ENCODE measurements around the gene OCA2.

OCA2 gene

DNA sequence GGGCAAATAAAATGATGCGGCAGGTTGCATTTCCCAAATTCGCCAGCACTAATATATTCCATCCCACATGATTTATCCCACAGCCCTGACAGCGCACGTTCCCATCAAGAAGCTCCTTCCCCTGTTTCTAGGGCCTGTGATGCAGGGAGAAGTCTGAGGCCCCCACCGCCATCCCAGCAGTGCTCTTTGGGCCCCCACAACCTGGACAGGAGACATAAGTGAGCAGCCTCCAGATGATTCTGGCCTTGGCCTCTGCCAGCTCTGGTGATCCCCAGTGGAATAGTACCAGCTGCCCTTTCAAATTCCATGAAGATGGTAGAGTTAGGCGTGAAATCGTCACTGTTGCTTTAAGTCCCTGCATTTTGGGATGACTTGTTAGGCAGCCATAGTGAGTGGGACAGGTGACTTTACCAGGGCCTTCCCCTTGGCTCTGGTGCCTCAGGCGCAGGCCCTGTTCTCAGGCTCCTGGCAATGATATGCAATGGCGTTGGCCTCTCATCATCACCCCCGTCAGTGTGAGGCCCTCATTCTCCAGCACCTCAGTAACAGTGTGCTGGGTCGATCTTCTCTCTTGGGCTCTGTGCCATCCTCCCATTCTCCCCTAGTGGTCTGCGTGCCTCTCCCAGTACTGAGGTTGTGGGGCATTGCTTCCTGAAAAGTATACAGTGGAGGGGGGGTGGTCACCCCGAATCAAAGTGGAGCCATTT, 263.7 kb downstream of the OCA2 start:
- no peak overlapping the region for H3K4me3 ChIP-seq (ENCODE audit: low read depth, low read length)
- no peak for DNase-seq (ENCODE audit: low read depth, low spot score)
- TF ChIP-seq, protein P1, sequence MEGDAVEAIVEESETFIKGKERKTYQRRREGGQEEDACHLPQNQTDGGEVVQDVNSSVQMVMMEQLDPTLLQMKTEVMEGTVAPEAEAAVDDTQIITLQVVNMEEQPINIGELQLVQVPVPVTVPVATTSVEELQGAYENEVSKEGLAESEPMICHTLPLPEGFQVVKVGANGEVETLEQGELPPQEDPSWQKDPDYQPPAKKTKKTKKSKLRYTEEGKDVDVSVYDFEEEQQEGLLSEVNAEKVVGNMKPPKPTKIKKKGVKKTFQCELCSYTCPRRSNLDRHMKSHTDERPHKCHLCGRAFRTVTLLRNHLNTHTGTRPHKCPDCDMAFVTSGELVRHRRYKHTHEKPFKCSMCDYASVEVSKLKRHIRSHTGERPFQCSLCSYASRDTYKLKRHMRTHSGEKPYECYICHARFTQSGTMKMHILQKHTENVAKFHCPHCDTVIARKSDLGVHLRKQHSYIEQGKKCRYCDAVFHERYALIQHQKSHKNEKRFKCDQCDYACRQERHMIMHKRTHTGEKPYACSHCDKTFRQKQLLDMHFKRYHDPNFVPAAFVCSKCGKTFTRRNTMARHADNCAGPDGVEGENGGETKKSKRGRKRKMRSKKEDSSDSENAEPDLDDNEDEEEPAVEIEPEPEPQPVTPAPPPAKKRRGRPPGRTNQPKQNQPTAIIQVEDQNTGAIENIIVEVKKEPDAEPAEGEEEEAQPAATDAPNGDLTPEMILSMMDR (IDR thresholded peaks at IDR 0.05; ENCODE audit: low read depth, low read length), result no peak
- in situ Hi-C loops (cut with HindIII; ENCODE audit: low sequenced_read_pairs), result no loop called here

DNA sequence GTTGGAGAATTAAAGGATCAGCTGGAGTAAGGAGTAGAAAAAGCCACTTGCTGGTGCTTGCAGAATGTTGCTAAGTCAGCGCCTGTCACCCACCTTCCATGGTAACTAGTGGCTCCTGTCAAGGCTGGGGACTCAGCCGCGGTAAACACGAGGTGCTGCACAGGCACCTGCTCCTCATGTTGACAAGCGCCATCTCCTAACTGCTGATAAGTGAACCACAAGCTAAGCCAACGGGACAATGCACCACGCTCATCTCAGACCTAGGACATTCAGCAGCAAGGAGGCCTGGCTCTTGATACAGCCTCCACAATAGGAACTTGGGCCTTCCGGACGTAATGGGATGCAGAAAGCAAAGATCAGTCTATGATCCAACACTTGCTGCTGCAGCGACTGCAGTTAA, 264.4 kb downstream of the OCA2 start:
- in situ Hi-C loops (cut with HindIII; ENCODE audit: low sequenced_read_pairs), result no loop called here
- DNase-seq (ENCODE audit: low read depth, low spot score), result no peak
- TF ChIP-seq, protein P1 (IDR thresholded peaks at IDR 0.05; ENCODE audit: low read depth, low read length), result no peak
- H3K4me3 ChIP-seq (ENCODE audit: low read depth, low read length), result no peak overlapping the region

DNA sequence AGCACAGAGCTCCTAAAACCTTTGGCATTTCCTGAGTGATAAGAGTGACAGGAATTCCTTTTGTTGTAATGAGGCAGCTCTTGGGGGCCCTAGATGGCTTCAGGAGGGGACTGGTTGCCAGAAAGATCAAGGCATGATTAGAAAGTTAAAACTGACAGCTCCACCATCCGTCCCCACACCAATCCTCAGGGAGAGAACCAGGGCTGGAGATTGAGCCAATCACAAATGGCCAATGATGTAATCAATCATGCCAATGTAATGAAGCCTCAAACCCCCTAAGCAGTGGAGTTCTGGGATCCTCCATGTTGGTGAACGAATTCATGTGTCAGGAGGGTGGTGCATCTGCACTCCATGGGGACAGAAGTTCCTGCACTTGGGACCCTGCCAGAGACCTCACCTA, 265.1 kb downstream of the OCA2 start:
- TF ChIP-seq, protein P1 (IDR thresholded peaks at IDR 0.05; ENCODE audit: low read depth, low read length), result no peak
- DNase-seq (ENCODE audit: low read depth, low spot score), result no peak
- in situ Hi-C loops (cut with HindIII; ENCODE audit: low sequenced_read_pairs), result no loop called here
- no peak overlapping the region for H3K4me3 ChIP-seq (ENCODE audit: low read depth, low read length)

DNA sequence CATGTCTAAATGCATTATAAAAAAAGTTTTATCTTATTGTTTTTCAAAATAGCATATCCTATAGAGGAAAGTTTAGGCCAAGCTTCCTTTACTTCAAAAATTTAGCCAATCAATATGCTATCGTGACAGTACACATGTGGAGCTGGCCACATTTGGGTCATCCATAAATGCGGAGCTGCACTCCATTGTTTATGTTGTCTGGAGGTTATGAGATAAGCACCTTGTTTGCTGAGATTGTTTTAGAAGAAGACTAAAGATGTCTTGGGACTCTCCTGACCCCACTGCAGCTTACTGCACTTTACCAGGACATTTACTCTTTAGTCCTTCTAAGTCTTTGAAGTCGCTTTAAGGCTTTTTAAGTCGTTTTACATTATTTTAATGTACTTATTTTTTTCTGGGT, 265.9 kb downstream of the OCA2 start:
- in situ Hi-C loops (cut with HindIII; ENCODE audit: low sequenced_read_pairs), result no loop called here
- no peak overlapping the region for H3K4me3 ChIP-seq (ENCODE audit: low read depth, low read length)
- TF ChIP-seq, protein P1 (IDR thresholded peaks at IDR 0.05; ENCODE audit: low read depth, low read length), result no peak
- DNase-seq (ENCODE audit: low read depth, low spot score), result no peak

DNA sequence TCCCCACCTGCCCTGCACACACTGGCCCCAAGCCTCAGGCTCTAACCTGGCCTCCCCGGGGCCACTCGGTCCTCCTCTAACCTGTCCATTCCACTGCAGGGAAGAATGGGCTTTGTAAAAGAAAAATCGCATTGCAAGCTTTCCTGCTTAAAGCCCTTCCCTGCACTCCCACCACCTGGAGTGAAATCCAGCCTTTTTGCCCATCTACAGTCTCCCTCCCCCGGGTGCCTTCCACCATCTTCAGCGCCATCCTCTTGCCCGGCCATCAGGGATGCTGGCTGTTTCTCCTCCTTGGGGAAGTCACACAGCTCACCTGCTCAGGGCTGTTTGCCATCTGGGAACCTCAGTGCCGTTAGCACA, 266.9 kb downstream of the OCA2 start:
- H3K4me3 ChIP-seq (ENCODE audit: low read depth, low read length), result no peak overlapping the region
- TF ChIP-seq, protein P1 (IDR thresholded peaks at IDR 0.05; ENCODE audit: low read depth, low read length), result no peak
- in situ Hi-C loops (cut with HindIII; ENCODE audit: low sequenced_read_pairs), result no loop called here
- DNase-seq (ENCODE audit: low read depth, low spot score), result no peak

DNA sequence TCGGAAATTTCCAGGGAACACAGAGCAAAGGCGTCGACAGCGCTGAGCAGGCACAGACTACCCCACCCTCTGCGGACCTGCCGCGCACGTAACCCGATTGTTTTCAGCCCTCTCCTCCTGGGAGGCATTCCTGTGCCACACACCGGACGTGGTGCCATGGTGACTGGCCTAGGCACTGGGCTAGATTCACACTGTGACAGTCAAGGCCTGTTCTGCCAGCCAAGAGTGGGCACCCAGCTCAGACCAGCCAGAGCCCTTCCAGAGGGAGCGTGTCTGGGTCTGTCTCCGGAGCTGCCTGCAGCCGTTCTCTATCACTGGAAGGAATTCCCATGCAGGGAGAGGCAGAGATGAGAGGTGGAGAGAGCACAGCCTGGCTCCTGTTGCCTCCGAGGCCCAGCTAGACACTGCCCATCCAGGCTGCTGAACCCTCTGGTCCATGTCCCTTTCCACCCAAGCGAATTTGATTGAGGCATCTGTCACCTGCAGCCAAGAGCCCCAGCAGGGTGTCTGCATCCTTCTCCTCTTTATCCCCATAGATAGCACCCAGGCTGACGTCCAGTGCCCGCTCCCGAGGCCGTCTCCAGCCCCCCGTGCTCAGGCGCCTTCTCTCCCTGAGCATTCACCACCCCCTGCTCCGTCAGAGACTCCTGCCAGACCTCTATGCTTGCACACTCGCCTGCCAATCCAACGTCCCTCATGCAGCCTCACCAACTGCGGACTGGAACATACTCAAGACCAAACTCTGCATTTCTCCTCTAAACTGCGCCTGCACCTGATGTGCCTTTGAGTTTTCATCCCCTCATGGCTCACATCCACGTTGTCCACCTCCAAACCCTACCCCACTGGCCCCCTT, 267.5 kb downstream of the OCA2 start:
- DNase-seq (ENCODE audit: low read depth, low spot score), result no peak
- TF ChIP-seq, protein P1 (IDR thresholded peaks at IDR 0.05; ENCODE audit: low read depth, low read length), result no peak
- in situ Hi-C loops (cut with HindIII; ENCODE audit: low sequenced_read_pairs), result no loop called here

More for the DNA sequence above, 267.5 kb downstream of the OCA2 start:
- H3K4me3 ChIP-seq (ENCODE audit: low read depth, low read length), result no peak overlapping the region
